GM19397 (cell line): ENCODE data around the gene COMMD10.

ENCODE experiments used
- ATAC-seq: cut with Tn5 transposase; IDR thresholded peaks from one replicate; pipeline ENCODE4 v1.9.1; 2021; ENCODE audit warnings: mild to moderate bottlenecking, moderate library complexity; ENCODE audit not compliant: unreplicated experiment

The COMMD10 gene

DNA sequence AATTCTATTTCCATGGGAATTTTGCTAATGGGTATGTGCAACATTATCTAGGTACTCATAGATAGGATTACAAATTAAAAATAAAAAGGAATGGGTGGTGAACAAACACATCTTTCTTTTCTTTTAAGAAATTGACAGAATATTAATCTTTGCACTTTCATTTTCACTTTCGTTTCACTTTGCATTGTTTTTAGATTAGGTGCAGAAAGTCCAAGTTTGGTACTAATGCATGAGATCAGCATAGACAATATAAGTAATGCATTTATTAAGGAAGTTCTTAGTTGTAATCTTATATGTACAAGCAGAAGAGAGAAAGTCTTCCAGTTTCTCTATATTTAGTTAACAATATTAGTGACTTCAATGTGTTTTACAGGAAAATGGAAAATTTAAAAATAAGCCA lies 196.5 kb downstream of the COMMD10 start:
- ATAC-seq: no peak

GRCh38 chr5:116288524-116288923 lies 203.7 kb downstream of the COMMD10 start:
- ATAC-seq: no peak

DNA sequence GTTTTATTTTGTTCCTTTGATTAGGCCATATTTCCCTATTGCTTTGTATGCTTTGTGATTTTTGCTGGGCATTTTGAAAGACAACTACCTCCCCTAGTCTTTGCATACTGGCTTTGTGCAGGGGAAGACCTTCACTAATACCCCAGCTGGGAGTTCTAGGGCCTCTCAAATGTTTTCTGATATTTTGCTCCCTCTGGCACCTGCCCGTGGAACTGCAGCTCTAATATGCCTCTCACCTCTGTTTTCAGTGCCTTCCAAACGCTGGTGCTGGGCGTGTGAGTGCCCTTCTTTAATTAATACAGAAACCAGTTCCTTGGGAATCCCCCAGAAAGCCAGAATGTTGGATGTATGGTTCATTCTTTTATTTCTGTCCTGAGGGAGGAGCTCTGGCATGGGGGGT lies 204.5 kb downstream of the COMMD10 start:
- ATAC-seq: no peak

GRCh38 chr5:116291271-116291670 lies 206.4 kb downstream of the COMMD10 start:
- ATAC-seq: no peak

DNA sequence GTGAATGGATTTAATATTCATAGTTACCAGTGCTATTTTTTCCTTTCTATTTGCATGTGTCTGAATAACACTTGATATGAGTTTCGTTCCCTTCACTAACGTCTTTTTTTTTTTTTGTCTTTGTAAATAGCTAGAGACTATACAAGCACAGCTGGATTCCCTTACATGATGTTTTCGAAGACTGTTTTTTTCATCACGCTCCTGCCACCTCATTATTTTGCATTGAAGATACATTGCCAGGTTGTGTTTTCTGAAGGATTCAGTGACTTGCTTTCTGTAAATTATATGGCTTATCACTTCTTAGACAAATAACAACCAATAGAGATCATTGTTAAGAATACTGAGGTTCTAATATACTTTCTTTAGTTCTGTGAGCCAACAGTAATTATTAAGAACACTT lies 207.5 kb downstream of the COMMD10 start:
- ATAC-seq: no peak

DNA sequence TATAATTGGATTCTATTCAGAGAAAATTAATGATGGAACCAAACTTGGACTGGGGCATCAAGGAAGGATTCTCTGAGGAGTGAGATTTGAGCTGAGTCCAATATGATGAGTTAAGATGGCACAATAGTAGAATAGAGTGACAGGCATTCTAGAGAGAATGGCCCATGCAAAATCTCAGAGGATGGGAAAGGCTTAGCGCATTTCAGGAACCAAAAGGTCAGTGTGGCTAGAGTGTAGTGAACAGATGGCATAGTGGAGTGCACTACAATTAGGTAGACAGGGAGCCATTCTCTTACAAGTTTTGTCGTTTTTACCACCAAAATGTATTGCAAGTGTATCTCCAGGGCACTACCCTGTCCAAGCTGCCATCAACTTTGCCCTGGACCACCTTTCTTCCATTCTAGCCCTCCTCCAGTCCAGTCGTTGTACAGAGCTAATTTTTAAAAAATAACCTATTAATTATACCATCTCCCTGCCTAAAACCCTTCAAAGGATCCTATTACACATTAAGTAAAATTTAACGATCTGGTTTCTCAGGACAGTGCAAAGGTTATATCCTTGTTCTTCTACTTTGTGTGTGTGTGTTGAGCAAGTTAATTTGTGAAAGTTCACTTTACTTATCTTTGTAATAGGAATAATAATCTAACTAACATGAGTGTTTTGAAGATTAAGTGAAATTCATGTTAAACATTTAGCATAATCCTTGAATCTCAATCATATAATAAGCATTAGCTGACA lies 211.7 kb downstream of the COMMD10 start:
- ATAC-seq: no peak

DNA sequence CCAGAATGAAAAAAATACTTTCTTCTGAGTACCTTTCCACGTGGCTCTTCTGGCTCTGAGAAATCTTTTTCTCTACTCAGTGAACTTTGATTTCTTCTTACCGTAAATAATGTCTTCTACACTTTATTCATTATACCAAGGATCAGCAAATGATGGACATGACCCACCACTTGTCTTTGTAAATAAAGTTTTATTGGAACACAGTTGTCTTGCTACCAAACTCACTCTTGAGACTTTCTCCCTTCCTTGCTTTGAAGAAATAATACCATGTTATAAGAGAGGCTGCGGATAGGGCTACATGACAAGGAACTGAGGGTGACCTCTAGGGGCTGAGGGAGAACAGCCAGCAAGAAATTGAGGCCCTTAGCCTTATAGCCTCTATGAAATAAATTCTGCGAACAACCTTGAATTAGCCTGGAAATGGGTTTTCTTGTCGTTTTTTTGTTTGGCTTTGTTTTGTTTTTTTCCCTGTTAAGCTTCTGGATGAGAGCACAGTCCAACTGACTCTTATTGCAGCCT lies 212.5 kb downstream of the COMMD10 start:
- ATAC-seq: no peak

- ATAC-seq: no peak
These were observed 215.2 kb downstream of the COMMD10 start for GRCh38 chr5:116299746-116300640.

DNA sequence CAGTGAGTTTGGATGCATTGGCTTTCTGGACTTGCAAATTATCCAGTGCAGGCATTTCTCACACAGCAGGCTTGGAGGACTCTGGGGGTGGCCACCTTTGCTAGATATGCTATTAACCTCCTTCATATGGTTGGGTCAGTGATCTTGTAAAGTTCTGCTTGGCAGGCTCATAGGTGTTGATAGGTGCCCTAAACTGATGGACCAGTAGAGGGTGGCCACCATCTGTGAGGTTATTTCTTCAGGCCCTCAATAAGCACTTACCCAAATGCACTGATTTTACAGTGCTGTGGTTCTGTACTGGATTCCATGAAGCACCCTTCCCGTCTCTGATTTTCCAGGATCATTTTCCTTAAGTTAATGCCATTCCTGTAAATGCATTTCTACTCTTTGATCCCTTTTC lies 216.3 kb downstream of the COMMD10 start:
- no peak for ATAC-seq

- no peak for ATAC-seq
These were observed 218.5 kb downstream of the COMMD10 start for GRCh38 chr5:116303340-116303739.

DNA sequence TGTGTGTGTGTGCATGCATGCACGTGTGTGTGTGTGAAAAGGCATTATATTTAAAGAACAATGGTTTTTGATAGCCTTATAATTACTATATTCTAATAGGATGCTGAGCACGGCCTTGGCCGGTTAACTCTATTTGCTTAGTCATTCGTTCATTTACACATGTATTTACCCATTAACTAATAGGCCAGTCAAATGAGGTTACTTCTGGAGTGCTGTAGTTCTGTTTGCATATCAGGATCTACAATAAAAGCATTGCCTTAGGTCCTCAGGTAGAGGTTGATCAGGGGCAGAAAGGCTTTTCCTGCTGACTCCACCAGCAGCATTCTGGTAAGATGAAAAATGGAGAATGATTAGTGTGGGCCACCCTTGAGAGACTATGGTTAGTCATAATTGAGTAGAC lies 219.0 kb downstream of the COMMD10 start:
- no peak for ATAC-seq

GRCh38 chr5:116305899-116306298 lies 221.1 kb downstream of the COMMD10 start:
- ATAC-seq: no peak

DNA sequence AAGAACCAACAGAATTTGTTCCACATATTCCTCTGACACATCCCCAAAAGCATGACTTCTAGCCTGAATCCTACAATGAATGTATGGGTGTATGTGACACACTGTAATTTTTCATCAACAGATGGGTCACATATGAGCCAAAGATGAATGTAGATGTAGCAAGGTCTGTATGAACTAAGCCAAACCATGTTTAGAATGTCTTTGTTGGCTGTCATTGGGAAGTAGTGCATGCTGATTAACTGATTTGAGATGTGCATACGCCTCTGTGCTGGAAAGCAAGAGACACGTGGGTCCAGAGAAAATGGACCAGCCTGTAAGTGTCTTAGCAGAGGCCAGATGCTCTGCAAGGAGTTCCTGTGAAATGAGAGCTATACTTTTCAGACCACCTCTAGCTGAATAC lies 222.0 kb downstream of the COMMD10 start:
- ATAC-seq: no peak

GRCh38 chr5:116308391-116308790 lies 223.6 kb downstream of the COMMD10 start:
- ATAC-seq: no peak

DNA sequence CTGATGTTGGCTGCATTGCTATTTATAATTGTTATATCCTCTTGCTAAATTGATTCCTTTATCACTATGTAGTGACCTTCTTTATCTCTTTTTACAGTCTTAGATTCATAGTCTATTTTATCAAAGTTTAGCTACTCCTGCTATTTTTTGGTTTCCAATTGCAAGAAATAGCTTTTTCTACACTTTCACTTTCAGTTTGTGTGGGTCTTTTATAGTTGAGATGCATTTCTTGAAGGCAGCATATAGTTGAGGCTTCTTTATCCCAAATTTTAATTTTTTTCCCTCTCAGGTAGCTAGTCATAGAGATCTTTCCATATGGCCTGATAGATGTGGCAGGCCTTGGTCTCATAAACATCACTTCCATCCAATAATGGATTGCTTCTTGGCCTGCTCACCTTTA lies 228.5 kb downstream of the COMMD10 start:
- no peak for ATAC-seq

DNA sequence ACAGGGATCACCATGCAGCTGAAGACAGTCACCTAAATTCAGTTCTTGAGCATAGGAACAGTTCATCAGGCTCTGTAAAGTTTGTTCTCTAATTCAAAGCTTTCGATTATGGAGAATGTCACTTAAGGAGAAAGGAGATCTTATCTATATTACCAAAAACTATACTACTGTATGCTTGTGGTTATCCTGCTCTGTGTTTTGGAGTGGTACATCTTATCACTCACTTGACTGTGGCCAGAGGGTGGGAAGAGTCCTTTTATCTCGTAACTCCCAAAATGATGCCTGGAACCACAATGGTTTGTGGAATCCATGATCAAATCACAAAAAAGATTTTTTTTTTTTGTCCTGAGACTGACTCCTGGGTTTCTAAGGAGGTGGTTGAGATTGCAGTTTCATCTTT lies 230.7 kb downstream of the COMMD10 start:
- ATAC-seq: no peak

DNA sequence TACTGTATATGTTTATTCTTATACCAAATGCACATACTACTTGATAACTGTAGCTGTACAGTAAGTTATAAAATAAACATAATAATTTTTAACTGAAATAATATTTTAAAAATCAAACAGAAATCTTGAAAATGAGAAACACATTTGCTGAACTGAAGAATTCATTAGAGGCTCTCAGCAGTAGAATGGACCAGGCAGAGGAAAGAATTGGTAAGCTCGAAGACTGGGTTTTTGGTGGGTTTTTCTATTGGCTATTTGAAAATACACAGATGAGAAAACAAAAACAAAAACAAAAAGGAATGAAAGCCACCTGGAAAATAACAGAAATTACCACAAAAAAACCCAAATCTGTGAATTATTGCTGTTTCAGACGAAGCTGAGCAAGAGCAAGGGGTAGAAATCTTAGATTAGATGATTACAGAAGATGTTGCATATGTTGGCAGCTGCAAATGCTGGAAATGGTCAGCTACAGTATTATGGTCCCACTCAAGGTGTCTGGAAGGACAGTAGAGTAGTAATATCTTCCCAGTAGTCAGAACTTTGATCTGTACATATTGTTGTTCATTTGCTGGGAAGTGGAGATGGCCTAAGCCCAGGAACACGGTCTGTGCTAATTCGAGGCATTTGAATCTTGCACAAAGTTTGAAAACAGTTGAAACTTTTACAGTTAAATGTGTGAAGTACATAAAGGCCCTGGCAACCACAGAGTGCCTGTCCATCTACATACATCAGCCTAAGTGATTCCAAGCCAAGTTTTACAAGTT lies 233.4 kb downstream of the COMMD10 start:
- no peak for ATAC-seq

- no peak for ATAC-seq
These were observed 235.7 kb downstream of the COMMD10 start for GRCh38 chr5:116320486-116320885.

GRCh38 chr5:116329503-116329902 lies 244.7 kb downstream of the COMMD10 start:
- ATAC-seq: no peak

DNA sequence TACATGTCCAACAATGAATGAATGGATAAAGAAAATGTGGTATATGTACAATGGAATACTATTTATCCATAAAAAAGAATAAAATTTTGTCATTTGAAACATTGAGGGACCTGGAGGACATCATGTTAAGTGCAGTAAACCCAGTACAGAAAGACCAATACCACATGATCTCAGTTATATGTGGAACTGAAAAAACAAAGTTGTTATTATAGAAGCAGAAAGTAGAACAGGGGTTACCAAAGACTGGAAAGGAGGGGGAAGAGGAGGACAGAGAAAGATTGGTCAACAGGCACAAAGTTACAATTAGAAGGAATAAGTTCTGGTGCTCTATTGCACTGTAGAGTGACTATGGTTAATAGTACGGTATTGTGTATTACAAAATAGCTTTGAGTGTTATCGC lies 256.0 kb downstream of the COMMD10 start:
- ATAC-seq: no peak
